T-helper 9 cell (primary cell): ENCODE measurements around the gene PLCH2.

ENCODE experiments used
- DNase-seq: peaks from one replicate; pipeline ENCODE4 v3.0.0-alpha.2; 2020

PLCH2 gene

GRCh38 chr1:2501041-2501819 is 25.1 kb downstream of the PLCH2 start:
- no peak for DNase-seq

GRCh38 chr1:2501820-2502119 is 25.7 kb downstream of the PLCH2 start:
- DNase-seq = no peak

- DNase-seq = no peak
Measured at GRCh38 chr1:2502210-2502609, 26.1 kb downstream of the PLCH2 start.

GRCh38 chr1:2502661-2503553 is 26.8 kb downstream of the PLCH2 start:
- DNase-seq = no peak

GRCh38 chr1:2503554-2504224 is 27.6 kb downstream of the PLCH2 start:
- DNase-seq = no peak

GRCh38 chr1:2504225-2504948 is 28.3 kb downstream of the PLCH2 start:
- no peak for DNase-seq

GRCh38 chr1:2504949-2505272 is 28.8 kb downstream of the PLCH2 start:
- DNase-seq = no peak

- no peak for DNase-seq
Measured at GRCh38 chr1:2505461-2505994, 29.4 kb downstream of the PLCH2 start.

GRCh38 chr1:2506007-2506860 is 30.1 kb downstream of the PLCH2 start:
- no peak for DNase-seq

GRCh38 chr1:2506901-2507565 is 30.9 kb downstream of the PLCH2 start:
- no peak for DNase-seq

GRCh38 chr1:2507744-2508155 is 31.7 kb downstream of the PLCH2 start:
- no peak for DNase-seq

GRCh38 chr1:2508180-2508579 is 32.1 kb downstream of the PLCH2 start:
- DNase-seq = no peak

- no peak for DNase-seq
Measured at GRCh38 chr1:2508751-2509150, 32.7 kb downstream of the PLCH2 start.

GRCh38 chr1:2509589-2509988 is 33.5 kb downstream of the PLCH2 start:
- no peak for DNase-seq

- DNase-seq = no peak
Measured at GRCh38 chr1:2510366-2511155, 34.5 kb downstream of the PLCH2 start.

- DNase-seq = no peak
Measured at GRCh38 chr1:2512862-2513421, 36.9 kb downstream of the PLCH2 start.

GRCh38 chr1:2513939-2514652 is 38.0 kb downstream of the PLCH2 start:
- DNase-seq = no peak

GRCh38 chr1:2514863-2515762 is 39.0 kb downstream of the PLCH2 start:
- no peak for DNase-seq
